ENCODE measurements around the gene MSI2.

The MSI2 gene

GRCh38 chr17:57373048-57373447 lies 116.7 kb downstream of the MSI2 start:
- no peak for DNase-seq

- DNase-seq = no peak
Observed at GRCh38 chr17:57373756-57374155, 117.4 kb downstream of the MSI2 start.

- DNase-seq = no peak
Observed at GRCh38 chr17:57375040-57375769, 118.9 kb downstream of the MSI2 start.

GRCh38 chr17:57375770-57376225 lies 119.5 kb downstream of the MSI2 start:
- no peak for DNase-seq

GRCh38 chr17:57377094-57377493 lies 120.8 kb downstream of the MSI2 start:
- DNase-seq = no peak

- no peak for DNase-seq
Observed at GRCh38 chr17:57379237-57379894, 123.0 kb downstream of the MSI2 start.

- DNase-seq = no peak
Observed at GRCh38 chr17:57379895-57380434, 123.6 kb downstream of the MSI2 start.

GRCh38 chr17:57381498-57381897 lies 125.2 kb downstream of the MSI2 start:
- no peak for DNase-seq

- DNase-seq = no peak
Observed at GRCh38 chr17:57384219-57384618, 127.9 kb downstream of the MSI2 start.

- no peak for DNase-seq
Observed at GRCh38 chr17:57385975-57386374, 129.7 kb downstream of the MSI2 start.

GRCh38 chr17:57387575-57387974 lies 131.3 kb downstream of the MSI2 start:
- no peak for DNase-seq

- no peak for DNase-seq
Observed at GRCh38 chr17:57388131-57388725, 131.9 kb downstream of the MSI2 start.

- no peak for DNase-seq
Observed at GRCh38 chr17:57389473-57389872, 133.2 kb downstream of the MSI2 start.

GRCh38 chr17:57391076-57391825 lies 134.9 kb downstream of the MSI2 start:
- DNase-seq = no peak

- no peak for DNase-seq
Observed at GRCh38 chr17:57391857-57392471, 135.6 kb downstream of the MSI2 start.

GRCh38 chr17:57393368-57393767 lies 137.0 kb downstream of the MSI2 start:
- no peak for DNase-seq

GRCh38 chr17:57394375-57394774 lies 138.1 kb downstream of the MSI2 start:
- no peak for DNase-seq

- DNase-seq = no peak
Observed at GRCh38 chr17:57395721-57396321, 139.5 kb downstream of the MSI2 start.

- DNase-seq = no peak
Observed at GRCh38 chr17:57396511-57396921, 140.2 kb downstream of the MSI2 start.

GRCh38 chr17:57397402-57397801 lies 141.1 kb downstream of the MSI2 start:
- DNase-seq = no peak

GRCh38 chr17:57399690-57400089 lies 143.4 kb downstream of the MSI2 start:
- no peak for DNase-seq

- DNase-seq = no peak
Observed at GRCh38 chr17:57400648-57401047, 144.3 kb downstream of the MSI2 start.

All from stimulated activated CD4-positive, alpha-beta T cell treated with anti-CD3 and anti-CD28 coated beads, Interleukin-2, amount 100 ng/mL, for 48 hours (primary cell).